Neural progenitor cell (in vitro differentiated cells): ENCODE data around the gene DUSP2. TPM values are rescaled to one million over a fixed set of nuclear protein-coding genes. Genes with fewer than 3 reads are reported as not detected.

Experiments
- DNase-seq: peaks from one replicate; pipeline ENCODE4 v3.0.0-alpha.2; 2016; ENCODE audit warnings: low spot score
- H2AFZ ChIP-seq: fragments of 200-600 bp; sonication (generic); replicated peaks from 2 replicates; pipeline ENCODE4 v1.6.1; 2016; ENCODE audit warnings: antibody characterized with exemption
- H3F3A ChIP-seq: fragments of 200-600 bp; sonication (generic); 2 replicates; pipeline ENCODE4 v1.6.1; 2016; ENCODE audit warnings: antibody characterized with exemption, low read depth
- H3K27ac ChIP-seq: fragments of 200-600 bp; sonication (generic); 2 replicates; pipeline ENCODE4 v1.5.1; 2016; ENCODE audit warnings: mild to moderate bottlenecking
- H3K27me3 ChIP-seq: fragments of 200-600 bp; sonication (generic); 2 replicates; pipeline ENCODE4 v1.6.1; 2016; ENCODE audit warnings: mild to moderate bottlenecking, moderate library complexity
- H3K36me3 ChIP-seq: fragments of 200-600 bp; sonication (generic); 2 replicates; pipeline ENCODE4 v1.5.1; 2016
- H3K4me1 ChIP-seq: fragments of 200-600 bp; sonication (generic); 2 replicates; pipeline ENCODE4 v1.6.1; 2016; ENCODE audit warnings: mixed run types
- H3K4me2 ChIP-seq: fragments of 200-600 bp; sonication (generic); 2 replicates; pipeline ENCODE4 v1.6.1; 2016
- H3K4me3 ChIP-seq: fragments of 200-600 bp; sonication (generic); 2 replicates; pipeline ENCODE4 v1.5.1; 2016
- H3K79me2 ChIP-seq: fragments of 200-600 bp; sonication (generic); 2 replicates; pipeline ENCODE4 v1.6.1; 2016; ENCODE audit warnings: low read depth
- H3K9ac ChIP-seq: fragments of 200-600 bp; sonication (generic); 2 replicates; pipeline ENCODE4 v1.6.1; 2016
- H3K9me3 ChIP-seq: fragments of 200-600 bp; sonication (generic); 2 replicates; pipeline ENCODE4 v1.5.1; 2016; ENCODE audit warnings: low read depth
- H4K20me1 ChIP-seq: fragments of 200-600 bp; sonication (generic); 2 replicates; pipeline ENCODE4 v1.6.1; 2016; ENCODE audit warnings: low read depth
- H3K27ac Mint-ChIP-seq: 3 replicates; pipeline ENCODE4 v1.8.0; 2021; ENCODE audit warnings: mixed read lengths
- H3K27me3 Mint-ChIP-seq: 2 replicates; pipeline ENCODE4 v1.8.0; 2022; ENCODE audit warnings: low read depth, mild to moderate bottlenecking, inconsistent platforms, moderate library complexity, mixed read lengths; ENCODE audit not compliant: insufficient read depth
- H3K36me3 Mint-ChIP-seq: 3 replicates; pipeline ENCODE4 v1.8.0; 2021; ENCODE audit warnings: mixed read lengths
- H3K4me1 Mint-ChIP-seq: 3 replicates; pipeline ENCODE4 v1.8.0; 2021; ENCODE audit warnings: mixed read lengths
- H3K4me3 Mint-ChIP-seq: 3 replicates; pipeline ENCODE4 v1.8.0; 2021; ENCODE audit warnings: mild to moderate bottlenecking, moderate library complexity, mixed read lengths
- H3K9me3 Mint-ChIP-seq: 3 replicates; pipeline ENCODE4 v1.8.0; 2020; ENCODE audit warnings: mixed read lengths
- CTCF ChIP-seq: fragments of 200-600 bp; sonication (generic); IDR thresholded peaks from 2 replicates; pipeline ENCODE4 v1.5.1; 2017; ENCODE audit warnings: antibody characterized with exemption, mild to moderate bottlenecking
- EZH2 ChIP-seq: fragments of 200-600 bp; sonication (generic); IDR thresholded peaks from 2 replicates; pipeline ENCODE4 v1.6.1; 2017; ENCODE audit warnings: antibody characterized with exemption, mild to moderate bottlenecking, moderate library complexity
- EZH2phosphoT487 ChIP-seq: fragments of 200-600 bp; sonication (generic); IDR thresholded peaks from 2 replicates; pipeline ENCODE4 v1.6.1; 2017; ENCODE audit warnings: antibody characterized with exemption
- total RNA-seq: library from RNA; depleted of rRNA; stranded (reverse); fragments of >200 nt; gene quantifications from 2 replicates; pipeline ENCODE4 v1.2.3, GENCODE V29; 2015; ENCODE audit warnings: low replicate concordance

DUSP2 gene
- total RNA-seq, 1 donor from 2014 or later = not detected

GRCh38 chr2:96131152-96131812, 14.0 kb downstream of the DUSP2 start:
- no peak overlapping the region for H3K27ac Mint-ChIP-seq
- no peak for DNase-seq

GRCh38 chr2:96130483-96130882, 14.8 kb downstream of the DUSP2 start:
- Mint-ChIP-seq H3K27ac (no peak overlapping the region), H3K4me1 (no peaks in the 10 kb centered on the region), H3K27me3 (peaks cover 5% of the 10 kb centered on the region), H3K9me3 (no peaks in the 10 kb centered on the region), H3K36me3 (no peaks in the 10 kb centered on the region), H3K4me3 (no peak overlapping the region)
- TF ChIP-seq EZH2phosphoT487 (no peak), EZH2 (no peak), CTCF (no peak)
- Histone ChIP-seq H3K4me1 (no peaks in the 10 kb centered on the region), H3K36me3 (no peaks in the 10 kb centered on the region), H3K79me2 (no peaks in the 10 kb centered on the region), H3F3A (no peaks in the 10 kb centered on the region), H3K27ac (no peak overlapping the region), H3K27me3 (peaks cover 4% of the 10 kb centered on the region), H2AFZ (no peak overlapping the region), H4K20me1 (no peaks in the 10 kb centered on the region), H3K9ac (no peak overlapping the region), H3K9me3 (no peaks in the 10 kb centered on the region), H3K4me3 (no peak overlapping the region), H3K4me2 (no peak overlapping the region)
- DNase-seq = no peak

More at GRCh38 chr2:96131152-96131812, 14.0 kb downstream of the DUSP2 start:
- Mint-ChIP-seq H3K36me3 (no peaks in the 10 kb centered on the region), H3K27me3 (peaks cover 4% of the 10 kb centered on the region), H3K4me1 (no peaks in the 10 kb centered on the region), H3K9me3 (no peaks in the 10 kb centered on the region), H3K4me3 (no peak overlapping the region)
- Histone ChIP-seq H3K27me3 (peaks cover 4% of the 10 kb centered on the region), H3K36me3 (no peaks in the 10 kb centered on the region), H3K9me3 (no peaks in the 10 kb centered on the region), H3K79me2 (no peaks in the 10 kb centered on the region), H3F3A (no peaks in the 10 kb centered on the region), H3K9ac (no peak overlapping the region), H2AFZ (no peak overlapping the region), H3K27ac (no peak overlapping the region), H3K4me1 (no peaks in the 10 kb centered on the region), H3K4me2 (no peak overlapping the region), H3K4me3 (no peak overlapping the region), H4K20me1 (no peaks in the 10 kb centered on the region)
- TF ChIP-seq CTCF = no peak
- no peak for TF ChIP-seq EZH2
- no peak for TF ChIP-seq EZH2phosphoT487

GRCh38 chr2:96129528-96130120, 15.6 kb downstream of the DUSP2 start:
- Mint-ChIP-seq H3K36me3 (no peaks in the 10 kb centered on the region), H3K9me3 (no peaks in the 10 kb centered on the region), H3K27me3 (peaks cover 9% of the 10 kb centered on the region), H3K27ac (no peak overlapping the region), H3K4me1 (no peaks in the 10 kb centered on the region), H3K4me3 (no peak overlapping the region)
- H3K4me2 ChIP-seq = no peak overlapping the region
- H3F3A ChIP-seq = no peaks in the 10 kb centered on the region
- peaks cover 4% of the 10 kb centered on the region for H3K27me3 ChIP-seq
- H3K79me2 ChIP-seq = no peaks in the 10 kb centered on the region
- H3K4me1 ChIP-seq = no peaks in the 10 kb centered on the region
- H3K9ac ChIP-seq = no peak overlapping the region
- H3K36me3 ChIP-seq = no peaks in the 10 kb centered on the region
- TF ChIP-seq EZH2 (no peak), EZH2phosphoT487 (no peak), CTCF (no peak)
- DNase-seq = no peak
- no peak overlapping the region for H2AFZ ChIP-seq
- H4K20me1 ChIP-seq = no peaks in the 10 kb centered on the region
- H3K9me3 ChIP-seq = no peaks in the 10 kb centered on the region
- H3K4me3 ChIP-seq = no peak overlapping the region
- H3K27ac ChIP-seq = no peak overlapping the region
